Stomach (tissue), 9 donors: ENCODE data around the gene BMPR1B. TPM values are rescaled to one million over a fixed set of nuclear protein-coding genes. Genes with fewer than 3 reads are reported as not detected.

Experiments used
- DNase-seq, 2 donors: peaks; one replicate each; pipeline versions ENCODE4 v3.0.0 to v3.0.0-alpha.2; 2013 to 2019
- H3K27ac ChIP-seq, 5 donors: fragments of 200-600 bp in 4 of 5; sonication (generic) in 4 of 5; one replicate each; pipeline ENCODE4 v1.5.1; 2013 to 2019; ENCODE audit warnings: mild to moderate bottlenecking in 1 of 5, moderate library complexity in 1 of 5
- H3K27me3 ChIP-seq, 3 donors: fragments of 200-600 bp; sonication (generic); one replicate each; pipeline ENCODE4 v1.5.1; 2017 to 2019; ENCODE audit warnings: mixed run types in 1 of 3
- H3K36me3 ChIP-seq, 4 donors: fragments of 200-600 bp; sonication (generic); 1 replicate in 3 of 4; 2 replicates in 1 of 4; pipeline ENCODE4 v1.5.1; 2016 to 2019
- H3K4me1 ChIP-seq, 4 donors: fragments of 200-600 bp; sonication (generic); one replicate each; pipeline ENCODE4 v1.5.1; 2016 to 2019
- H3K4me3 ChIP-seq, 4 donors: fragments of 200-600 bp; sonication (generic) in 3 of 4; one replicate each; pipeline ENCODE4 v1.5.1; 2016 to 2019; ENCODE audit warnings: mild to moderate bottlenecking in 1 of 4
- H3K9me3 ChIP-seq, 4 donors: fragments of 200-600 bp; sonication (generic); one replicate each; pipeline ENCODE4 v1.5.1; 2016 to 2019
- EP300 ChIP-seq: sonication (generic); formaldehyde crosslinking; IDR thresholded peaks from one replicate; pipeline ENCODE4 v1.6.1; 2017; ENCODE audit warnings: antibody characterized with exemption
- POLR2A ChIP-seq, 4 donors: fragments of 450-650 bp; IDR thresholded peaks; one replicate each; pipeline ENCODE4 v1.6.1; 2016; ENCODE audit warnings: antibody characterized with exemption in 4 of 4, control low read depth in 2 of 4, mild to moderate bottlenecking in 1 of 4, moderate library complexity in 1 of 4
- POLR2AphosphoS5 ChIP-seq, 3 donors: sonication (generic); formaldehyde crosslinking; IDR thresholded peaks; one replicate each; pipeline ENCODE4 v1.6.1; 2016; ENCODE audit warnings: antibody characterized with exemption in 3 of 3
- WGBS, 5 donors: extraction: QIAGEN DNeasy Blood & Tissue Kit in 3 of 5; methylation state at CpG; one replicate each; pipeline versions ENCODE4 v1.1.5 to v1.1.7; 2013 to 2018; 5-methylcytosine and 5-hydroxymethylcytosine counted together
- intact Hi-C: fragments of 100-400 bp; cut with DNase I; formaldehyde crosslinking; loops from one replicate; pipeline ENCODE4 v1.15.1; 2023; ENCODE audit warnings: low total_unique reads
- polyA plus RNA-seq, 3 donors: library from polyadenylated mRNA; stranded (reverse); fragments of 200-250 nt; gene quantifications; one replicate each; pipeline ENCODE4 v1.2.3, GENCODE V29; 2013
- total RNA-seq, 5 donors: library from RNA; depleted of rRNA; stranded (reverse); fragments of >200 nt; gene quantifications; one replicate each; pipeline versions ENCODE4 v1.1.0 to v1.2.3, GENCODE V29; 2014 to 2016
- TF ChIP-seq, protein P1 (sequence below), 7 experiments: fragments of 450-650 bp in 4 of 7; fragments of 200-600 bp in 3 of 7; sonication (generic) in 3 of 7; IDR thresholded peaks; one replicate each; pipeline ENCODE4 v1.5.1; 2016 to 2019; ENCODE audit warnings: antibody characterized with exemption in 7 of 7, control low read depth in 2 of 7, mild to moderate bottlenecking in 1 of 7
- donor health status: healthy with polysubstance abuse.
- donor health status: Bipolar disorder and iron deficiency.
- donor health status: healthy.

The BMPR1B gene
- total and polyA plus RNA-seq, 8 donors = 0.37 to 29.8 (median 1.5) TPM; not detected in 1

DNA sequence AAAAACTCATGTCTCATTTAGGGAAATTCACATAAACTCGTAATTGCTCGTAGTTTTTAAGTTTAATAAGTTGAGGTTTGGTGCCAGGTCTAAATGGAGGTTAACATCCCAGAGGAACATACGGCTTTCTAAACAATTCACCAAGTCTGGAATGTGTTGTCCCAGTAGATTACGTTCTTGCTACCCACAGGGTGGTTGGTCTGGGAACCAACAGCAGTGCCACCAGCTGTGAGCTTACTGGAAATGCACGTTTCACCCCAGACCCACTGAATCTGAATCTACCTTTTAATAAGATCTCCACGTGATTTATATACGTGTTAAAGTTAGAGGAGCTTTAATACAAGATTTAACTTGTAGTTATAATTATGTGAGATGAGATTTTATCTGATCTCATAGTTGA lies 134.3 kb downstream of the BMPR1B start:
- no peaks in the 10 kb centered on the region for H3K36me3 ChIP-seq
- TF ChIP-seq EP300 (no peak), POLR2AphosphoS5 (IDR thresholded peaks at IDR 0.05) (no peak), POLR2A (IDR thresholded peaks at IDR 0.05) (no peak)
- TF ChIP-seq, protein P1, sequence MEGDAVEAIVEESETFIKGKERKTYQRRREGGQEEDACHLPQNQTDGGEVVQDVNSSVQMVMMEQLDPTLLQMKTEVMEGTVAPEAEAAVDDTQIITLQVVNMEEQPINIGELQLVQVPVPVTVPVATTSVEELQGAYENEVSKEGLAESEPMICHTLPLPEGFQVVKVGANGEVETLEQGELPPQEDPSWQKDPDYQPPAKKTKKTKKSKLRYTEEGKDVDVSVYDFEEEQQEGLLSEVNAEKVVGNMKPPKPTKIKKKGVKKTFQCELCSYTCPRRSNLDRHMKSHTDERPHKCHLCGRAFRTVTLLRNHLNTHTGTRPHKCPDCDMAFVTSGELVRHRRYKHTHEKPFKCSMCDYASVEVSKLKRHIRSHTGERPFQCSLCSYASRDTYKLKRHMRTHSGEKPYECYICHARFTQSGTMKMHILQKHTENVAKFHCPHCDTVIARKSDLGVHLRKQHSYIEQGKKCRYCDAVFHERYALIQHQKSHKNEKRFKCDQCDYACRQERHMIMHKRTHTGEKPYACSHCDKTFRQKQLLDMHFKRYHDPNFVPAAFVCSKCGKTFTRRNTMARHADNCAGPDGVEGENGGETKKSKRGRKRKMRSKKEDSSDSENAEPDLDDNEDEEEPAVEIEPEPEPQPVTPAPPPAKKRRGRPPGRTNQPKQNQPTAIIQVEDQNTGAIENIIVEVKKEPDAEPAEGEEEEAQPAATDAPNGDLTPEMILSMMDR (IDR thresholded peaks at IDR 0.05) = no peak
- intact Hi-C loops = no loop called here
- WGBS, 5 donors = 71 to 78% (median 75%) methylated on average over 7 of the region's 7 CpGs
- no peak for DNase-seq
- no peak overlapping the region for H3K4me3 ChIP-seq
- no peaks in the 10 kb centered on the region for H3K4me1 ChIP-seq
- peaks cover 0 to 6% (median 0%) of the 10 kb centered on the region in 4 donors for H3K9me3 ChIP-seq
- no peaks in the 10 kb centered on the region for H3K27me3 ChIP-seq
- H3K27ac ChIP-seq = no peak overlapping the region

DNA sequence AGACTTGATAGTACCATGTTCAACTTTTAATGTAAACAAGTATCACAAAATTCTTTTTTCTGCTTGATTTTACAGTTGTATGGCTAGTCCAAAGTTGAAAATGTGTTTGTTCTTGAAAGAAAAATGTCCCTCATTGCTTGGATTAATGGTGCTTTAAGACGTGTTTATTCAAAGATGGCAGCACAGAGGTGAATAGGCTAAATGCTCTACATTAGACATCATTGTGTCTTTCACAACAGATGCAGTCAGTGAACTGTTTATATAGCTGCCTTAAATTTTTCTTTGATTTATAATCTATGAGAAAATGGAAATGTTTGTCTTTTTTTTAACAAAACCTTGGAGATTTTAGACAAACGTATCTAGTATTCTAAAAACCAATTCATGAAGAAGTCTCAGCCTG lies 137.3 kb downstream of the BMPR1B start:
- H3K4me3 ChIP-seq = no peak overlapping the region
- 52 to 76% (median 70%) methylated on average over 2 of the region's 2 CpGs for WGBS, 5 donors
- H3K27me3 ChIP-seq = no peaks in the 10 kb centered on the region
- no peak for DNase-seq
- intact Hi-C loops = no loop called here
- H3K36me3 ChIP-seq = no peaks in the 10 kb centered on the region
- H3K9me3 ChIP-seq = peaks cover 0 to 6% (median 0%) of the 10 kb centered on the region in 4 donors
- H3K27ac ChIP-seq = no peak overlapping the region
- TF ChIP-seq POLR2AphosphoS5 (IDR thresholded peaks at IDR 0.05) (no peak), POLR2A (IDR thresholded peaks at IDR 0.05) (no peak)
- H3K4me1 ChIP-seq = no peaks in the 10 kb centered on the region

DNA sequence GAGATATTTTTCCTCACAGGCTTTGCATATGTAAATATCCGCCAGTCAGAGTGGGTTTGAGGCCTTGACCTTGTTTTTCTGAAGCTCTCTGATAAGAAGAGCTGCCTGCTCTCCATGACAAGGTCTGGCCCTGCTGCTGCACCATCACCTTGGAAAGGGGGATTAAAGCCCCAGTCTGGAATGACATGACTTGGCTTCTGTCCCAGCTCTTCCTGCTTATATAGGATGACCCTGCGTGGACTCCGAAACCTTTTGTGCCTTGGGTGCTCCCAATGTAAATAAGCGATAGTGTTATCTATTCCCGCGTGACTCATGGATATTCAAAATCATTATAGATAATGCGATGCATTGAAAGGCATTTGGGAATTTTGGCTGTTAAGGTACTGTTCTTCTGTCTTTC lies 139.3 kb downstream of the BMPR1B start:
- Histone ChIP-seq H3K4me3 (no peak overlapping the region), H3K9me3 (no peaks in the 10 kb centered on the region), H3K27ac (no peak overlapping the region), H3K27me3 (no peaks in the 10 kb centered on the region), H3K4me1 (no peaks in the 10 kb centered on the region), H3K36me3 (no peaks in the 10 kb centered on the region)
- intact Hi-C loops = no loop called here
- no peak for TF ChIP-seq EP300
- 41 to 76% (median 55%) methylated on average over 7 of the region's 7 CpGs for WGBS, 5 donors
- peak in 1 of 2 donors; percentile 25 for DNase-seq

DNA sequence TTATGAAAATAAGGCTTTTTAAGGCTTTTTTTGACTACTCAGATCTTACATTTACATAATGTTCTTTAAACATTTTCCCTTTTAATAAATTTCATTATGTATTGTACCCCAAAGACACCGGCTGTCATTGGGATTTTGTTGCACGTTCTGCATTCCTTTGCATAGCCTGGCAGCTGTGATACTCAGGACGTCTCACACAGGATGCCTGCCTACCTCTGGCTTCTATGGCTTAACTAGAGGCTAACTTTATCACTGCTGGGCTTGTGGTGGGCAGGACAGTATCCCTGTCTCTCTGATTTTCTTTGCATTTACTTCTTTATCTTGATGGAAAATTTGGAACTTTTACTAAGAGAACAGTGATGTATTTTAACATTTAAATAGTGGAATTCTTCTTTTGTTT lies 147.8 kb downstream of the BMPR1B start:
- intact Hi-C loops = no loop called here
- no peak for TF ChIP-seq POLR2AphosphoS5 (IDR thresholded peaks at IDR 0.05)
- TF ChIP-seq, protein P1 (IDR thresholded peaks at IDR 0.05) = no peak
- TF ChIP-seq POLR2A (IDR thresholded peaks at IDR 0.05) = no peak
- TF ChIP-seq EP300 = no peak
- 36 to 64% (median 47%) methylated on average over 3 of the region's 3 CpGs for WGBS, 5 donors

DNA sequence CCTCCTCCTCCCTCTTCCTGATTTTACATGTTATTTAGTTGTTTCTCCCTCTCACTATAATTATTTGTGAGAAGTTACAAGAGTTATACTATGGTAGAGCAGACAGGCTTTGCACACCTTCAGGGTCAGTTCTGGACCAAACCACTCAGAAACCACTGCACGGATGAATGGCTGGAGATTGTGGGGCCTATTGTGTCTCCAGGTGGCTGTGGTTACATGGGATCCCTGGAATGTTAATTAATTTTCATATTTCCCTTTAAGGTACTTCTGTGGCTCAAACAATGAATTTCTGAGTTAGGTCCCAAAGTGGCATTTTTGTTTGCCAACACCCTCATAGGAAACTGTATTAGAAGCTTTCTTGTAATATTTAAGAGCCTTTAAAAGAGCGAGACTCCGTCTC lies 151.9 kb downstream of the BMPR1B start:
- no peak overlapping the region for H3K27ac ChIP-seq
- H3K27me3 ChIP-seq = no peaks in the 10 kb centered on the region
- H3K4me1 ChIP-seq = no peaks in the 10 kb centered on the region
- no peak overlapping the region for H3K4me3 ChIP-seq
- no peaks in the 10 kb centered on the region for H3K9me3 ChIP-seq
- intact Hi-C loops = no loop called here
- H3K36me3 ChIP-seq = no peaks in the 10 kb centered on the region
- TF ChIP-seq POLR2AphosphoS5 (IDR thresholded peaks at IDR 0.05) = no peak
- TF ChIP-seq, protein P1 (IDR thresholded peaks at IDR 0.05) = no peak
- no peak for TF ChIP-seq POLR2A (IDR thresholded peaks at IDR 0.05)
- DNase-seq = no peak
- 90 to 97% (median 94%) methylated on average over 3 of the region's 3 CpGs for WGBS, 5 donors

More for the DNA sequence above, 147.8 kb downstream of the BMPR1B start:
- no peaks in the 10 kb centered on the region for H3K27me3 ChIP-seq
- H3K27ac ChIP-seq = no peak overlapping the region
- H3K4me3 ChIP-seq = no peak overlapping the region
- no peaks in the 10 kb centered on the region for H3K9me3 ChIP-seq
- DNase-seq = no peak
- no peaks in the 10 kb centered on the region for H3K4me1 ChIP-seq
- H3K36me3 ChIP-seq = no peaks in the 10 kb centered on the region
